GM10248 (cell line): Measurements from ENCODE around the gene WNK3.

Experiments used
- CTCF ChIA-PET: fragments of 300-600 bp; sonication (Branson Sonifier 250); formaldehyde crosslinking; extraction: SDS; loops from one replicate; lab custom pipeline; 2021; ENCODE audit warnings: antibody characterized with exemption; lab: Yijun Ruan, JAX
- POLR2A ChIA-PET: fragments of 350-650 bp; sonication (Branson Sonifier 250); formaldehyde crosslinking; extraction: SDS; loops from one replicate; lab custom pipeline; 2020; ENCODE audit warnings: antibody characterized with exemption; lab: Yijun Ruan, JAX
- DNase-seq: peaks from one replicate; pipeline ENCODE4 v3.0.0; 2012; ENCODE audit errors: extremely low spot score
- CTCF ChIP-seq: IDR thresholded peaks from 2 replicates; pipeline ENCODE4 v1.5.1; 2012; ENCODE audit warnings: mild to moderate bottlenecking, low read depth; ENCODE audit errors: extremely low read depth, missing control alignments, control extremely low read depth

WNK3 gene

GRCh38 chrX:54171091-54171490 lies 186.8 kb downstream of the WNK3 start:
- no peak for TF ChIP-seq CTCF
- CTCF ChIA-PET: no interaction called here
- POLR2A ChIA-PET: no interaction called here
- DNase-seq: no peak

- POLR2A ChIA-PET: no interaction called here
- TF ChIP-seq CTCF: no peak
- CTCF ChIA-PET: no interaction called here
- no peak for DNase-seq
Measured at GRCh38 chrX:54166915-54167314, 190.9 kb downstream of the WNK3 start.

GRCh38 chrX:54157561-54157960 lies 200.3 kb downstream of the WNK3 start:
- ChIA-PET POLR2A (interaction anchor here (0.6 kb wide), 1 partner anchor 187 kb away, joined by 3 read pairs; no protein-coding TSS in a partner anchor), CTCF (no interaction called here)
- no peak for DNase-seq
- TF ChIP-seq CTCF: no peak
